ENCODE data around the gene CLPTM1. TPM values are rescaled to one million over a fixed set of nuclear protein-coding genes. Genes with fewer than 3 reads are reported as not detected.

The CLPTM1 gene
- total and polyA plus RNA-seq, 9 of the 15 experiments (the other 6 are each of a cell fraction or from before 2014, with no cell fraction given): 0.37 to 96.0 (median 27.5) TPM

- TF ChIP-seq ZNF407 (IDR thresholded peaks at IDR 0.05; ENCODE audit: low read depth) (peak; percentile 100), USF1 (CRISPR knock-in tag; IDR thresholded peaks at IDR 0.05) (no peak), RREB1 (CRISPR knock-in tag; IDR thresholded peaks at IDR 0.05) (no peak), ATF6 (CRISPR knock-in tag; IDR thresholded peaks at IDR 0.05) (peak; percentile 92; the same call in 1 of the 2 replicates), POLR2A (conservative IDR thresholded peaks at IDR 0.05) (peak; percentile 98), RBM25 (IDR thresholded peaks at IDR 0.05; ENCODE audit: low read depth, low read length, severe bottlenecking) (peak; percentile 40), TEAD1 (CRISPR knock-in tag; IDR thresholded peaks at IDR 0.05) (no peak), SMAD1 (IDR thresholded peaks at IDR 0.05; ENCODE audit: low read depth, low read length, partially characterized antibody) (no peak)
Observed at GRCh38 chr19:44954649-44955504, at the start of gene CLPTM1 (continued).

Measured in K562 (cell line).